ENCODE data around the gene FNDC1.

FNDC1 gene

DNA sequence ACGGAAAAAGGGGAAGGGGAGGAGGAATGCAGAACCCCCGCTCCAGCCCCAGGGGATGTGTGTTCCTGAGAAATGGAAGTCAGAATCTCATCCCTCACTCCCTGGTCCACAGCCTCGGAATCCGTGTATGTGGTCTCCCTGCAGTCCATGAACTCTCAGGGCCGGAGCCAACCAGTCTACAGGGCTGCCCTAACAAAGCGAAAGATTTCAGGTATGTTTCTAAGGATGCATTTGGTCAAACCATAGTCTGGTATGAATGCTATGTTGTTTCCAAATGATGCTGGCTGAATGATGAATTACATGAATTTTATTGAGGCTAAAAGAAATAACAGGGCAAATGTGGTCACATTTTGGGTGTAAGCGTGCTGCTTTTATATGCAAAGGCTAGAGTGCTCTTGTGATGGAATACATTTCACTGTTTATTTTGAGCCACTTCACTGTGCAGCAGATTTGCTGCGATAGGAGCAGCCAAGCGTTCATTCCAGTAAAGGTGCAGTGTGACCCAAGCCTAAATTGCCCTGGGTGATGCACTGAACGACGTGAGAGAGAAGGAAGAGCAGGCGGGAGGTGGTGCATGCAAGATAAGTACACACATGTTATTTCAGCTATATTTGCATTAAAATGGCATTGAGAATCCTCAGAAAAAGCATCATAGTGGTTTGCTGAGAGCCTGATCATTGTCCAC lies 52.4 kb downstream of the FNDC1 start:
- no peak overlapping the region for H3K9ac ChIP-seq (ENCODE audit: insufficient read length)
- H3K9me3 ChIP-seq (ENCODE audit: low read depth, low read length), result no peaks in the 10 kb centered on the region
- H3K36me3 ChIP-seq (ENCODE audit: insufficient read depth, low read length), result no peaks in the 10 kb centered on the region
- H3K4me3 ChIP-seq, result no peak overlapping the region
- TF ChIP-seq FOXP2 (optimal IDR thresholded peaks at IDR 0.05; ENCODE audit: control extremely low read depth, extremely low read length, insufficient read depth), result no peak
- no peak for DNase-seq (ENCODE audit: low read depth, low spot score)
- no peak overlapping the region for H3K27ac ChIP-seq

DNA sequence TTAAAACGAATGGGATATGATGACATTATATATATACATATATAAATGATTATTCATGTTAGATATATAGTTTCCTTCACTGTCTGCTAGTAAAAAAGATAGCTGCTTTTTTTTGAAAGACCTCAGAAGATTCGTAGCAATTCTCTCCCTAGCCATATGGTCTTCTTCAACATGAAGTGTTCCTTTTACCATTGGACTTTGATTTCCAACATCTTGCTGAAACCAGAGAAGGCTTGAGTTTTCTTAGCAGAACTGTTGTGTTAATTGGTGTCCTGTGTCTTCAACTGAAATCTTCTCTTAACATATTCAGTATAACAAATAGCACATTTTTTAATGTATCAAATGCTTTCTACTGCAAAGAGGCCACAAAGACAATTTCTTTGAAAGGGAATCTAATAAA lies 55.3 kb downstream of the FNDC1 start:
- H3K27ac ChIP-seq, result no peak overlapping the region
- no peaks in the 10 kb centered on the region for H3K36me3 ChIP-seq (ENCODE audit: insufficient read depth, low read length)
- TF ChIP-seq FOXP2 (optimal IDR thresholded peaks at IDR 0.05; ENCODE audit: control extremely low read depth, extremely low read length, insufficient read depth) (no peak), EZH2 (IDR thresholded peaks at IDR 0.05) (no peak), POLR2AphosphoS5 (IDR thresholded peaks at IDR 0.05; ENCODE audit: borderline replicate concordance, low read depth, low read length) (no peak)
- no peaks in the 10 kb centered on the region for H3K9me3 ChIP-seq (ENCODE audit: low read depth, low read length)
- DNase-seq (ENCODE audit: low read depth, low spot score), result no peak
- H3K4me3 ChIP-seq, result no peak overlapping the region
- H3K9ac ChIP-seq (ENCODE audit: insufficient read length), result no peak overlapping the region

DNA sequence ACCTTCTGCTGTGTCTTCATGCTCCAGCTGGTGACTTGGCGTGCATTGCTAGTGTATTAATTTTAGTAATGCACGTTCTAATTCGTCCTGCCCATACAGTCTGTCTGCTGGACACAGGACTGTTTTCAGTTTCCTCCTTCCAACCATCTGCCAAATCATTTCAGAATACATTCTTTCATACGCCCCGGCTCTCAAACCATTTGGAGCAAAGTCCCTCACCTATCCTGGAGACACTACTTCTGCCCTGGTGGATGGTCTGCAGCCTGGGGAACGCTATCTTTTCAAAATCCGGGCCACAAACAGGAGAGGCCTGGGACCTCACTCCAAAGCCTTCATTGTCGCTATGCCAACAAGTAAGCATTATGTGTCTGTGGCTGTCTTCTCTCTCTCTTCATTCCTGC lies 60.5 kb downstream of the FNDC1 start:
- no peak for DNase-seq (ENCODE audit: low read depth, low spot score)

DNA sequence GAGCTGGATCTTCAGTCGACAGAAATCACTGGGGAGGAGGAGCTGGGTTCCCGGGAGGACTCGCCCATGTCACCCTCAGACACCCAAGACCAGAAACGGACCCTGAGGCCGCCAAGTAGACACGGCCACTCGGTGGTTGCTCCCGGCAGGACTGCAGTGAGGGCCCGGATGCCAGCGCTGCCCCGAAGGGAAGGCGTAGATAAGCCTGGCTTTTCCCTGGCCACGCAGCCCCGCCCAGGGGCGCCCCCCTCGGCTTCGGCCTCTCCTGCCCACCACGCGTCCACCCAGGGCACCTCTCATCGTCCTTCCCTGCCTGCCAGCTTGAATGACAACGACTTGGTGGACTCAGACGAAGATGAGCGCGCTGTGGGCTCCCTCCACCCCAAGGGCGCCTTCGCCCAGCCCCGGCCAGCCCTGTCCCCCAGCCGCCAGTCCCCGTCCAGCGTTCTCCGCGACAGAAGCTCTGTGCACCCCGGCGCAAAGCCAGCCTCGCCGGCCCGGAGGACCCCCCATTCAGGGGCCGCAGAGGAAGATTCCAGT lies 63.0 kb downstream of the FNDC1 start:
- Histone ChIP-seq H3K27ac (no peak overlapping the region), H3K9me3 (ENCODE audit: low read depth, low read length) (no peaks in the 10 kb centered on the region), H3K4me3 (no peak overlapping the region), H3K36me3 (ENCODE audit: insufficient read depth, low read length) (no peaks in the 10 kb centered on the region), H3K9ac (ENCODE audit: insufficient read length) (no peak overlapping the region)
- TF ChIP-seq POLR2AphosphoS5 (IDR thresholded peaks at IDR 0.05; ENCODE audit: borderline replicate concordance, low read depth, low read length) (no peak), FOXP2 (optimal IDR thresholded peaks at IDR 0.05; ENCODE audit: control extremely low read depth, extremely low read length, insufficient read depth) (no peak), EZH2 (IDR thresholded peaks at IDR 0.05) (no peak)
- DNase-seq (ENCODE audit: low read depth, low spot score), result no peak

More for the DNA sequence above, 60.5 kb downstream of the FNDC1 start:
- Histone ChIP-seq H3K9ac (ENCODE audit: insufficient read length) (no peak overlapping the region), H3K27ac (no peak overlapping the region), H3K36me3 (ENCODE audit: insufficient read depth, low read length) (no peaks in the 10 kb centered on the region), H3K9me3 (ENCODE audit: low read depth, low read length) (no peaks in the 10 kb centered on the region), H3K4me3 (no peak overlapping the region)
- TF ChIP-seq EZH2 (IDR thresholded peaks at IDR 0.05) (no peak), FOXP2 (optimal IDR thresholded peaks at IDR 0.05; ENCODE audit: control extremely low read depth, extremely low read length, insufficient read depth) (no peak), POLR2AphosphoS5 (IDR thresholded peaks at IDR 0.05; ENCODE audit: borderline replicate concordance, low read depth, low read length) (no peak)

DNA sequence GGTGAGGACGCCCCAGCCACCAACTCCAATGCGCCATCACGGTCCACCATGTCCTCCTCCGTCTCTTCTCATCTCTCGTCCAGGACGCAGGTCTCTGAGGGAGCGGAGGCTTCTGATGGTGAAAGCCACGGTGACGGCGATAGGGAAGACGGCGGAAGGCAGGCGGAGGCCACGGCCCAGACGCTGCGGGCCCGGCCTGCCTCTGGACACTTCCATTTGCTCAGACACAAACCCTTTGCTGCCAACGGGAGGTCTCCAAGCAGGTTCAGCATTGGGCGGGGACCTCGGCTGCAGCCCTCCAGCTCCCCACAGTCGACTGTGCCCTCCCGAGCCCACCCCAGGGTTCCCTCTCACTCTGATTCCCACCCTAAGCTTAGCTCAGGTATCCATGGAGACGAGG lies 63.6 kb downstream of the FNDC1 start:
- Histone ChIP-seq H3K9me3 (ENCODE audit: low read depth, low read length) (no peaks in the 10 kb centered on the region), H3K4me3 (no peak overlapping the region), H3K9ac (ENCODE audit: insufficient read length) (no peak overlapping the region), H3K36me3 (ENCODE audit: insufficient read depth, low read length) (no peaks in the 10 kb centered on the region), H3K27ac (no peak overlapping the region)
- DNase-seq (ENCODE audit: low read depth, low spot score), result no peak
- TF ChIP-seq POLR2AphosphoS5 (IDR thresholded peaks at IDR 0.05; ENCODE audit: borderline replicate concordance, low read depth, low read length), result no peak
- TF ChIP-seq EZH2 (IDR thresholded peaks at IDR 0.05), result no peak
- TF ChIP-seq FOXP2 (optimal IDR thresholded peaks at IDR 0.05; ENCODE audit: control extremely low read depth, extremely low read length, insufficient read depth), result no peak

DNA sequence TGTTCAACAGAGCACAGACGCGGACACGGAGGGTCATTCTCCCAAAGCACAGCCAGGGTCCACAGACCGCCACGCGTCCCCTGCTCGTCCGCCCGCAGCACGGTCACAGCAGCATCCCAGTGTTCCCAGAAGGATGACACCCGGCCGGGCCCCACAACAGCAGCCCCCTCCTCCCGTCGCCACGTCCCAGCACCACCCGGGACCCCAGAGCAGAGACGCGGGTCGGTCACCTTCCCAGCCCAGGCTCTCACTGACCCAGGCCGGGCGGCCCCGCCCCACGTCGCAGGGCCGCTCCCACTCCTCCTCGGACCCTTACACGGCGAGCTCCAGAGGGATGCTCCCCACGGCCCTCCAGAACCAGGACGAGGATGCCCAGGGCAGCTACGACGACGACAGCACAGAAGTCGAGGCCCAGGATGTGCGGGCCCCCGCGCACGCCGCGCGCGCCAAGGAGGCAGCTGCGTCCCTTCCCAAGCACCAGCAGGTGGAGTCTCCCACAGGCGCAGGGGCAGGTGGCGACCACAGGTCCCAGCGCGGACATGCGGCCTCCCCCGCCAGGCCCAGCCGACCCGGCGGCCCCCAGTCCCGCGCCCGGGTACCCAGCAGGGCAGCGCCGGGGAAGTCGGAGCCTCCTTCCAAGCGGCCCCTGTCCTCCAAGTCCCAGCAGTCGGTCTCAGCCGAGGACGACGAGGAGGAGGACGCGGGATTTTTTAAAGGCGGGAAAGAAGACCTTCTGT lies 64.3 kb downstream of the FNDC1 start:
- no peak for DNase-seq (ENCODE audit: low read depth, low spot score)
- H3K4me3 ChIP-seq, result no peak overlapping the region
- TF ChIP-seq POLR2AphosphoS5 (IDR thresholded peaks at IDR 0.05; ENCODE audit: borderline replicate concordance, low read depth, low read length) (no peak), EZH2 (IDR thresholded peaks at IDR 0.05) (no peak), FOXP2 (optimal IDR thresholded peaks at IDR 0.05; ENCODE audit: control extremely low read depth, extremely low read length, insufficient read depth) (no peak)
- H3K9me3 ChIP-seq (ENCODE audit: low read depth, low read length), result no peaks in the 10 kb centered on the region
- H3K27ac ChIP-seq, result no peak overlapping the region
- no peak overlapping the region for H3K9ac ChIP-seq (ENCODE audit: insufficient read length)
- no peaks in the 10 kb centered on the region for H3K36me3 ChIP-seq (ENCODE audit: insufficient read depth, low read length)

DNA sequence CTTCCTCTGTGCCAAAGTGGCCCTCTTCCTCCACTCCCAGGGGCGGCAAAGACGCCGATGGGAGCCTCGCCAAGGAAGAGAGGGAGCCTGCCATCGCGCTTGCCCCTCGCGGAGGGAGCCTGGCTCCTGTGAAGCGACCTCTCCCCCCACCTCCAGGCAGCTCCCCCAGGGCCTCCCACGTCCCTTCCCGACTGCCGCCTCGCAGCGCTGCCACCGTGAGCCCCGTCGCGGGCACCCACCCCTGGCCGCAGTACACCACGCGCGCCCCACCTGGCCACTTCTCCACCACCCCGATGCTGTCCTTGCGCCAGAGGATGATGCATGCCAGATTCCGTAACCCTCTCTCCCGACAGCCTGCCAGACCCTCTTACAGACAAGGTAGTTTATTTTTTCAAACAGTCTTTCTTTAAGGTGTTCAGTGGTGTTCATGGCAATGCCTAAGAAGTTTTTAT lies 64.9 kb downstream of the FNDC1 start:
- Histone ChIP-seq H3K36me3 (ENCODE audit: insufficient read depth, low read length) (no peaks in the 10 kb centered on the region), H3K4me3 (no peak overlapping the region), H3K9me3 (ENCODE audit: low read depth, low read length) (no peaks in the 10 kb centered on the region), H3K27ac (no peak overlapping the region), H3K9ac (ENCODE audit: insufficient read length) (no peak overlapping the region)
- TF ChIP-seq POLR2AphosphoS5 (IDR thresholded peaks at IDR 0.05; ENCODE audit: borderline replicate concordance, low read depth, low read length) (no peak), EZH2 (IDR thresholded peaks at IDR 0.05) (no peak), FOXP2 (optimal IDR thresholded peaks at IDR 0.05; ENCODE audit: control extremely low read depth, extremely low read length, insufficient read depth) (no peak)
- DNase-seq (ENCODE audit: low read depth, low spot score), result no peak

DNA sequence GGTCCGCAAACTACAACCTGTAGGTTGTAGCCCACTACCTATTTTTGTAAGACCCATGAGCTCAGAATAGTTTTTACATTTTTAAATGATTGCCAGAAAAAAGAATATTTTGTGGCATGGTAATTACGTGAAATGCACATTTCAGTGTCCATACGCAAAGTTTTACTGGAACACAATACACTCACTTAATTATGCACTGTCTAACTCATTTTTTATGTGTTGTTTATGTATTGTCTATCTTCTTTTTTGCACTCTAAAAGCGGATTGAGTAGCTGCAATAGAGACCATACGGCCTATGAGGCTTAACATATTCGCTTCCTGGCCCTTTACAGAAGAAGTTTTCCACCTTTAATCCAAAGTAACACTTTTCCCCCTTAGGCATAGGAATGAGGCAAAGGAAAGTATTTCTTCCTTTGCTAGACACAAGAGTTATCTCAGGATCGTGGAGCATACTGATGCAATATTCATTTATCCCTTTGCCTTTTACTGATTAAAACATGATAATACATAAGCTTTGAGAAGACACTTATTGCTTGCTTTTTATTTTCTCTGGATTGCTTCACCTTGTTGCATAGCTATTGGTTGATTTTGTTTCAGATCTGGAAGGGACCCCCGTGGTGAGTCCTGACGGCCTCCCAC lies 69.8 kb downstream of the FNDC1 start:
- Histone ChIP-seq H3K4me3 (no peak overlapping the region), H3K9ac (ENCODE audit: insufficient read length) (no peak overlapping the region), H3K9me3 (ENCODE audit: low read depth, low read length) (no peaks in the 10 kb centered on the region), H3K27ac (no peak overlapping the region), H3K36me3 (ENCODE audit: insufficient read depth, low read length) (no peaks in the 10 kb centered on the region)
- no peak for DNase-seq (ENCODE audit: low read depth, low spot score)
- TF ChIP-seq POLR2AphosphoS5 (IDR thresholded peaks at IDR 0.05; ENCODE audit: borderline replicate concordance, low read depth, low read length), result no peak
- TF ChIP-seq FOXP2 (optimal IDR thresholded peaks at IDR 0.05; ENCODE audit: control extremely low read depth, extremely low read length, insufficient read depth), result no peak
- no peak for TF ChIP-seq EZH2 (IDR thresholded peaks at IDR 0.05)

Measured in SK-N-MC (cell line).